Cardiac septum (tissue), 1 donor: Measurements from ENCODE around the gene PKP1. TPM values are rescaled to one million over a fixed set of nuclear protein-coding genes. Genes with fewer than 3 reads are reported as not detected.

Experiments
- DNase-seq: peaks from one replicate; pipeline ENCODE4 v3.0.0-alpha.2; 2020; ENCODE audit warnings: low spot score
- intact Hi-C: fragments of 100-400 bp; cut with DNase I; formaldehyde crosslinking; loops from one replicate; pipeline ENCODE4 v1.14.0; 2022
- total RNA-seq: library from RNA; stranded (reverse); fragmentation: NEBNext Ultra II Directional; extraction: Animal tissue kit (Norgen Biotek cat#: 25700); gene quantifications from one replicate; pipeline ENCODE4 v1.2.1, GENCODE V29; 2021
- donor health status: DM: no; HTN: no; CAD: no.

PKP1 gene
- total RNA-seq, 1 donor from 2014 or later: 0.16 TPM

DNA sequence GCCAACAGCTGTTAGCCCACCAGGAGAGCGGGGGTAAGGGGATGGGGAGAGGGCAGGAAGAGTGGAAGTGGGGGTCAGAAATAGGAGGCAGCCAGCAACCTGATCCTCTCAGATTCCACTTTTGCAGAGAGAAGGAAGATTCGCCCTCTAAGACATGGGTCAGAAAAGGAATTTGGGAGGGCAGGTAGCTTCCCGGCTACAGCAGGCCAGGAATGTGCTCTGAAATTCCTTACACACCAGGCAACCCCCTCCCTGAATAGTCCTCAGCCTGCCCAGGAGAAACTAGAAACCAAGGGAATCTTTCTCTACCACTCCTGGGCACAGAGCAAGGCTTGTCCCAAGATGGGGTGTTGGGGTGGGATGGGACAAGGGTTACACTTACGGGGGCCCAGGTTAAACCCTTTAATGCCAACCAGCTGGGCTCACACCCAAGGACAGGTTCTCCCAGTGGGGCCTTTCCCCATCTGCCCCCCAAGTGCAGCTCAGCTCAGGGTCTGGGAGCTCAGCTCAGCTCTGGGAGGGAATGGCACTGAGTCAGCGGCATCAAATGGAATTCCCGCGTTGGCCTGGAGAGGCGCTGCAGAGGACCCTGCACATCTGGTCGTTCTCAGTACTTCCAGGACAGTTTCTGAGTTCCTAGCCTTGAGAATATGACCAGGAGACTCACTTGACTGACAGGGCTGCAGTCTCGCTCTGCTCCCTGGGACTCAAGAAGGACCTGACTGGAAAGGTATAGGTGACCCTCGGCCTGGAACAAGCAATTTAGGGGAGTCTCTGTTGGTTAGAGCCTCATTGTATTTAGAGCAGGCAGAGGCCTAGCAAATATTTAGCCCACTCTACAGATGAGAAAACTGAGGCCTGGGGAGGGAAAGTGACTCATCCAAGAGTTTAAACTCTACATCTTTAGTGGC, 93.4 kb downstream of the PKP1 start:
- no peak for DNase-seq
- intact Hi-C loops: loop anchor here (5.0 kb wide), 1 partner anchor 86 kb away; no protein-coding TSS in a partner anchor

DNA sequence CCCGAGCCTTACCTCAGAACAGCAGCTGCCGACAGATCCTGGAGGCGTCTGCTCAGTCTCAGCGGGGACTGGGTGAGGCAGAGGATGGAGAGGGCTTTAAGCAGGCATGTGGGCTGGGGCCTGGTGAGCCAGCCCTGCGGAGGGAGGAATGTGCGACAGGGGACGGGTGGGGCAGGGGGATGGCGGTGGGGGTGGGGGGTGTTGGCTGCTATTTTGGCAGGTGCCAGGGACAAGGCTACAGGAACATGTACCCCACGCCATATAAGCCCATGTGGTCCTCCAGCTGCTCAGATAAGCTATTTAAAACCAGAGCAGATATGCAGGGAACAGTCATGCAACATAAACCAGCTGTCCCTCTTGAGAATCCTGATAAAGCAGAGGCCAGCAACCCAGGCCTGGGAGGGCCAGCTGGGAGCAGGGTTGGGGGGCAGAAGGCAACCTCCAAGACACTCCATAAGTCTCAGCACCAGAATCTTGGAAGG, 94.3 kb downstream of the PKP1 start, which contains the start of gene TNNT2:
TSS of gene TNNT2 (minus strand) at position 70 of the 482 bp plus-strand sequence. CDS start 4,426 bp downstream, outside the sequence.
- intact Hi-C loops: loop anchor here (5.0 kb wide), 1 partner anchor 85 kb away; no protein-coding TSS in a partner anchor
- DNase-seq: peak; percentile 89

DNA sequence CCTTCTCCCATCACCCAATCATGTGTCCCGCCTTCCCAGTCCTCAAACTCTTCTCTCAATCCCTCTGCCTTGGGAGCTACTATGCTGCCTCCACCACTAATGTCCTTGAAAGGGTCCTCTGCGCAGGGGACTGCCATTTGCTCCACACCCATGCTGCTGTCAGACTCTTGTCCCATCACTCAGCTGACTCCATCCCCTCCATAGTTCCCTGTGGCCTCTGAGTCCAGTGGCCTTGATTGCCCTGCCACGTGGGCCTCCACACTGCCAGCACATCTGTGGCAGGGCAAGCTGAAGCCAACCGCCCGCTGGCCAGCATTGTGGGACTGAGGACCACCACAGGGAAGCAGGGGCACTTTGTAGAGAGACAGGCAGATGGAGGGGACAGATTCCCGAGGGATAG, 95.5 kb downstream of the PKP1 start:
- no peak for DNase-seq
- intact Hi-C loops: loop anchor here (5.0 kb wide), 1 partner anchor 83 kb away; no protein-coding TSS in a partner anchor

DNA sequence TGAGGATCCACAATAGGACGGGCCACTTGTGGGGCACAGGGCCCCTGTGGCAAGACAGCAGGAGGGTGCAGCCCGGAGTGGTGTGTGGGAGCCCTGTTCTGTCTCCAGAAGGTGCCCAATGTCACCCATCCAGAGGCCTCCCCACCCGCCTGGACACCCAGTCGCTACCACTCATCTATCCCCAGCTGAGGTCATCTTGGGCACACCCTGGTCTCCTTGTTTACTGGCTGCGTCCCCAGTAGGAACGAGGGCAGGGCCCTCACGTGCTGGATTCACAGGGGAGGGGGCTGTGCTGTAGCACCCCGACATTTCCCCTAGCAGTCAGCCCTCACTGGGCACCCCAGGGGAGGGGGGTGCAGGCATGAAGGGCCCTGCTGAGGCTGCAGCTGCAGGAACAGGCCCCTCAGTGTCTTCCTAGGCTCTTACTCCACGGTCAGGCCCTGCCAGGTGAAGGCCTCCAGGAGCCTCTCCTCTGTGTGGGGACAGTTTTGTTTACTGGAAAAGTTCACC, 96.5 kb downstream of the PKP1 start:
- no peak for DNase-seq
- intact Hi-C loops: loop anchor here (5.0 kb wide), 1 partner anchor 83 kb away; no protein-coding TSS in a partner anchor

DNA sequence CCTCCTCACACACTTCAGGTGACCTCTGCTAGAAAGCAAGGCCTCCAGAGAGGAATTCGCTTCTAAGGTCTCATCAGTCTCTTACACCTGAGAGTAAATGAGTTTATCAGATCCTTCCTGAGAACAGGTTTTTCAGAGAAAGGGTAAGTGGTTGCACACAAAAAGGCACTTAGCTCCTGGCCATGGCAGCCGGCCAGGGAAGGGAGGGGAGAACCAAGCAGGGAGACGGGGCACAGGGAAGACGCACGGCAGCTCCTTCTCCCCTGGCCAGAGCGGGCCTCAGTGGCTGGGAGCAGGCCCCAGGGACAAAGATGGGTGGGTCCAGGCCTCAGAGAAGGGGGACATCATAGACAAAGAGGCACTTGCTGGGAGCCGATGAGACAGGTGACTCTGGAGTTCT, 97.8 kb downstream of the PKP1 start:
- DNase-seq: no peak
- intact Hi-C loops: no loop called here

Other genes with a start within 250 kb of the PKP1 start
- 0.19 TPM for gene CACNA1S, start 171.1 kb upstream of the PKP1 start, total RNA-seq
- not detected for gene ASCL5, start 156.3 kb upstream of the PKP1 start, total RNA-seq
- 25.0 TPM for gene TMEM9, start 129.0 kb upstream of the PKP1 start, total RNA-seq
- 0.05 TPM for gene IGFN1, start 92.7 kb upstream of the PKP1 start, total RNA-seq
- gene TNNT2, start 94.2 kb downstream of the PKP1 start, total RNA-seq: 8,017 TPM
- gene LAD1, start 115.8 kb downstream of the PKP1 start, total RNA-seq: 12.4 TPM
- 35.5 TPM for gene TNNI1, start 138.2 kb downstream of the PKP1 start, total RNA-seq
- gene PHLDA3, start 185.7 kb downstream of the PKP1 start, total RNA-seq: 44.6 TPM
- gene CSRP1, start 223.6 kb downstream of the PKP1 start, total RNA-seq: 71.7 TPM